HFFc6 (cell line): Measurements from ENCODE around the gene XYLB. TPM values are rescaled to one million over a fixed set of nuclear protein-coding genes. Genes with fewer than 3 reads are reported as not detected.
"Not testable (repeated sequence)": the region's sequence is repeated elsewhere in the genome, so short reads cannot be mapped to it uniquely, and the experiment has no call there.

Experiments
- DNase-seq: peaks from one replicate; pipeline ENCODE4 v3.0.0-alpha.2; 2018
- H3K27ac Mint-ChIP-seq: 2 replicates; pipeline ENCODE4 v1.8.0; 2020; ENCODE audit warnings: mild to moderate bottlenecking, mixed read lengths
- H3K27me3 Mint-ChIP-seq: 2 replicates; pipeline ENCODE4 v1.8.0; 2021; ENCODE audit warnings: mild to moderate bottlenecking, moderate library complexity, mixed read lengths; ENCODE audit not compliant: insufficient read depth
- H3K36me3 Mint-ChIP-seq: 2 replicates; pipeline ENCODE4 v1.8.0; 2021; ENCODE audit warnings: low read depth, mixed read lengths
- H3K4me1 Mint-ChIP-seq: 2 replicates; pipeline ENCODE4 v1.8.0; 2020; ENCODE audit warnings: low read depth, mixed read lengths
- H3K4me3 Mint-ChIP-seq: 2 replicates; pipeline ENCODE4 v1.8.0; 2020; ENCODE audit warnings: mild to moderate bottlenecking, moderate library complexity, mixed read lengths
- H3K9me3 Mint-ChIP-seq: 2 replicates; pipeline ENCODE4 v1.8.0; 2020; ENCODE audit warnings: mild to moderate bottlenecking, mixed read lengths
- CTCF ChIP-seq: fragments of 200-600 bp; sonication (generic); IDR thresholded peaks from 2 replicates; pipeline ENCODE4 v1.5.0; 2021; ENCODE audit warnings: antibody characterized with exemption, mild to moderate bottlenecking
- total RNA-seq, 6 experiments: library from RNA; stranded (reverse); fragmentation: NEBNext Ultra II Directional; extraction: Animal tissue kit (Norgen Biotek cat#: 25700); gene quantifications; 2 replicates in 1 of 6; 3 replicates in 5 of 6; pipeline ENCODE4 v1.2.3, GENCODE V29; 2021

The XYLB gene
- total RNA-seq, 6 experiments from 2014 or later, result 5.1 to 8.0 (median 6.2) TPM

- peaks cover 19% of the 10 kb centered on the region for H3K27me3 Mint-ChIP-seq
- no peak for TF ChIP-seq CTCF
- DNase-seq, result no peak
- H3K36me3 Mint-ChIP-seq, result no peaks in the 10 kb centered on the region
- no peak overlapping the region for H3K4me3 Mint-ChIP-seq
- H3K4me1 Mint-ChIP-seq, result no peaks in the 10 kb centered on the region
- H3K9me3 Mint-ChIP-seq, result peaks cover 3% of the 10 kb centered on the region; the same call in 1 of the 2 replicates
- H3K27ac Mint-ChIP-seq, result no peak overlapping the region
Observed at GRCh38 chr3:38317192-38317759, 29.3 kb upstream of the XYLB start.

GRCh38 chr3:38318766-38319671, 27.6 kb upstream of the XYLB start:
- Mint-ChIP-seq H3K27ac (no peak overlapping the region), H3K4me1 (no peaks in the 10 kb centered on the region), H3K36me3 (no peaks in the 10 kb centered on the region), H3K4me3 (no peak overlapping the region), H3K9me3 (peaks cover 3% of the 10 kb centered on the region; the same call in 1 of the 2 replicates), H3K27me3 (peaks cover 22% of the 10 kb centered on the region)
- no peak for DNase-seq
- TF ChIP-seq CTCF, result no peak

GRCh38 chr3:38320638-38321037, 25.9 kb upstream of the XYLB start:
- H3K4me3 Mint-ChIP-seq, H3K36me3 Mint-ChIP-seq, H3K9me3 Mint-ChIP-seq, H3K27ac Mint-ChIP-seq, DNase-seq, H3K4me1 Mint-ChIP-seq: not testable (repeated sequence)
- H3K27me3 Mint-ChIP-seq, result peaks cover 18% of the 10 kb centered on the region

GRCh38 chr3:38323060-38323459, 23.5 kb upstream of the XYLB start:
- Mint-ChIP-seq H3K27me3 (peaks cover 18% of the 10 kb centered on the region), H3K27ac (no peak overlapping the region), H3K36me3 (peaks cover 9% of the 10 kb centered on the region), H3K4me3 (no peak overlapping the region), H3K9me3 (peaks cover 22% of the 10 kb centered on the region), H3K4me1 (peaks cover 9% of the 10 kb centered on the region)
- TF ChIP-seq CTCF, result no peak
- DNase-seq, result no peak

- peaks cover 15% of the 10 kb centered on the region for H3K27me3 Mint-ChIP-seq
- H3K36me3 Mint-ChIP-seq, result peaks cover 9% of the 10 kb centered on the region
- H3K4me1 Mint-ChIP-seq, result peaks cover 15% of the 10 kb centered on the region
- H3K9me3 Mint-ChIP-seq, result peaks cover 22% of the 10 kb centered on the region
- no peak for DNase-seq
- no peak overlapping the region for H3K27ac Mint-ChIP-seq
- no peak overlapping the region for H3K4me3 Mint-ChIP-seq
- no peak for TF ChIP-seq CTCF
Observed at GRCh38 chr3:38325256-38325655, 21.3 kb upstream of the XYLB start.
